HepG2 (cell line): Measurements from ENCODE around the gene GEMIN4. TPM values are rescaled to one million over a fixed set of nuclear protein-coding genes. Genes with fewer than 3 reads are reported as not detected.

Source experiments
- ATAC-seq: fragments of 200-7000 bp; cut with Tn5 transposase; 3 replicates; pipeline ENCODE4 v1.9.1; 2020; ENCODE audit warnings: mild to moderate bottlenecking, moderate library complexity
- BruUV-seq: library from RNA; stranded (reverse); fragments of 400-500 nt; replicated peaks from 2 replicates; lab custom pipeline; 2021; lab: Mats Ljungman, UMichigan
- CTCF ChIA-PET: fragments of 300-600 bp; formaldehyde crosslinking; extraction: SDS; loops from one replicate; lab custom pipeline; 2021; ENCODE audit warnings: low total read pairs, inconsistent platforms, low intra/inter-chr PET ratio; lab: Yijun Ruan, JAX
- POLR2A ChIA-PET: fragments of 350-600 bp; sonication (Branson Sonifier 250); formaldehyde crosslinking; loops from one replicate; lab custom pipeline; 2020; ENCODE audit warnings: antibody characterized with exemption, inconsistent platforms; lab: Yijun Ruan, JAX
- DNase-seq: peaks from one replicate; pipeline ENCODE4 v3.0.0-alpha.2; 2015; ENCODE audit warnings: low spot score
- FAIRE-seq: peaks from 3 replicates; lab custom pipeline; 2011; peaks lifted over from hg19 to GRCh38; lab: Jason Lieb, UNC
- H2AFZ ChIP-seq: one replicate; pipeline ENCODE4 v1.6.1; 2011; ENCODE audit warnings: low read length, inconsistent platforms
- H3K27ac ChIP-seq: fragments of 300-600 bp; 3 replicates; pipeline ENCODE4 v1.8.0; 2011; ENCODE audit warnings: mixed run types, mild to moderate bottlenecking, mixed read lengths, low read length, inconsistent platforms; ENCODE audit not compliant: insufficient read depth; ENCODE audit errors: extremely low read length
- H3K27me3 ChIP-seq, 2 experiments: fragments of 200-600 bp in 1 of 2; 2 replicates in 1 of 2; 3 replicates in 1 of 2; pipeline versions ENCODE4 v1.6.0 to v1.8.0; 2011; ENCODE audit warnings: low read length in 2 of 2, mild to moderate bottlenecking in 2 of 2, moderate library complexity in 2 of 2, inconsistent platforms in 1 of 2; ENCODE audit not compliant: insufficient read depth in 2 of 2, control insufficient read depth in 1 of 2
- H3K36me3 ChIP-seq, 2 experiments: fragments of 200-600 bp in 1 of 2; replicated peaks in 1 of 2; 2 replicates in 1 of 2; 3 replicates in 1 of 2; pipeline versions ENCODE4 v1.5.1 to v1.8.0; 2011; ENCODE audit warnings: low read length in 2 of 2, inconsistent platforms in 1 of 2; ENCODE audit not compliant: insufficient read depth in 2 of 2, control insufficient read depth in 1 of 2
- H3K4me1 ChIP-seq: 2 replicates; pipeline ENCODE4 v1.5.1; 2012; ENCODE audit warnings: low read length, inconsistent platforms; ENCODE audit not compliant: insufficient read depth
- H3K4me2 ChIP-seq: 2 replicates; pipeline ENCODE4 v1.6.0; 2011; ENCODE audit warnings: low read depth, low read length, inconsistent platforms
- H3K4me3 ChIP-seq, 3 experiments: fragments of 200-600 bp in 1 of 3; sonication (generic), shearing (Covaris generic) in 1 of 3; replicated peaks in 1 of 3; 2 replicates each; pipeline ENCODE4 v1.5.1; 2011 to 2016; ENCODE audit warnings: low read length in 3 of 3, inconsistent platforms in 2 of 3, low read depth in 2 of 3, mild to moderate bottlenecking in 2 of 3, control low read depth in 1 of 3, mixed read lengths in 1 of 3; ENCODE audit not compliant: insufficient read depth in 1 of 3
- H3K79me2 ChIP-seq: one replicate; pipeline ENCODE4 v1.6.1; 2011; ENCODE audit warnings: low read length, inconsistent platforms; ENCODE audit not compliant: insufficient read depth
- H3K9ac ChIP-seq: 2 replicates; pipeline ENCODE4 v1.6.0; 2011; ENCODE audit warnings: mild to moderate bottlenecking, low read depth, low read length, inconsistent platforms; ENCODE audit not compliant: insufficient read depth
- H3K9me3 ChIP-seq: 2 replicates; pipeline ENCODE4 v1.5.1; 2012; ENCODE audit warnings: mild to moderate bottlenecking, low read length
- H4K20me1 ChIP-seq: 2 replicates; pipeline ENCODE4 v1.6.0; 2011; ENCODE audit warnings: inconsistent platforms, mild to moderate bottlenecking, low read length, moderate library complexity; ENCODE audit not compliant: insufficient read depth
- KLF6 ChIP-seq: IDR thresholded peaks from 2 replicates; pipeline ENCODE4 v1.8.0; 2016; ENCODE audit warnings: missing biosample characterization, missing genetic modification reagents
- NR2F6 ChIP-seq, 2 experiments: IDR thresholded peaks; 2 replicates each; pipeline ENCODE4 v1.6.1; 2016; ENCODE audit warnings: antibody characterized with exemption in 1 of 2, mild to moderate bottlenecking in 1 of 2
- PHB2 ChIP-seq: fragments of 450-650 bp; IDR thresholded peaks from 2 replicates; pipeline ENCODE4 v1.6.1; 2018; ENCODE audit not compliant: partially characterized antibody
- ZNF180 ChIP-seq: sonication (generic); formaldehyde crosslinking; IDR thresholded peaks from 2 replicates; pipeline ENCODE4 v1.4.0; 2020; ENCODE audit warnings: low read depth, missing genetic modification reagents, borderline replicate concordance
- ZNF768 ChIP-seq: sonication (generic); formaldehyde crosslinking; IDR thresholded peaks from 2 replicates; pipeline ENCODE4 v1.4.0; 2020; ENCODE audit warnings: missing genetic modification reagents
- WGBS: methylation state at CpG from one replicate; pipeline ENCODE4 v1.1.6; 2017; ENCODE audit warnings: low lambda C conversion rate; 5-methylcytosine and 5-hydroxymethylcytosine counted together
- in situ Hi-C: cut with HindIII; loops from 2 replicates; pipeline ENCODE4 v1.10.0; 2017; ENCODE audit warnings: low pct_unique_long_range_greater_than_20kb; ENCODE audit not compliant: extremely low pct_ligation_motif_present
- intact Hi-C: fragments of 100-400 bp; cut with micrococcal nuclease; formaldehyde crosslinking; loops from one replicate; pipeline ENCODE4 v1.10.0; 2022; ENCODE audit not compliant: unreplicated experiment
- polyA plus RNA-seq, 8 experiments: library from polyadenylated mRNA; depleted of rRNA in 3 of 8; stranded (reverse) in 7 of 8; unstranded in 1 of 8; fragments of >200 nt; fragmentation: Illumina TruSeq in 4 of 8; extraction: Trizol in 4 of 8; gene quantifications; 2 replicates each; pipeline versions ENCODE4 v1.2.1 to v1.2.3, GENCODE V29; 2011 to 2016; ENCODE audit warnings: low read depth in 4 of 8, missing spikeins in 1 of 8, mixed read lengths in 1 of 8; ENCODE audit not compliant: insufficient read depth in 1 of 8
- total RNA-seq, 5 experiments: library from RNA; depleted of rRNA; stranded (reverse); fragments of >200 nt; fragmentation: Illumina TruSeq; extraction: Trizol; gene quantifications; 2 replicates each; pipeline ENCODE4 v1.2.3, GENCODE V29; 2016; ENCODE audit warnings: low read depth in 1 of 5
- TF ChIP-seq, protein P1 (sequence below): sonication (generic); formaldehyde crosslinking; IDR thresholded peaks from 2 replicates; pipeline ENCODE4 v1.8.0; 2022; ENCODE audit warnings: missing genetic modification reagents, low read depth, mild to moderate bottlenecking, borderline replicate concordance
- TF ChIP-seq, protein P2 (sequence below): sonication (generic); formaldehyde crosslinking; IDR thresholded peaks from 2 replicates; pipeline ENCODE4 v1.5.0; 2020; ENCODE audit warnings: mild to moderate bottlenecking, missing genetic modification reagents
- TF ChIP-seq, protein P3 (sequence below): sonication (generic); formaldehyde crosslinking; IDR thresholded peaks from 2 replicates; pipeline ENCODE4 v1.4.0; 2020; ENCODE audit warnings: missing genetic modification reagents; ENCODE audit errors: not compliant biosample characterization
- TF ChIP-seq, protein P4 (sequence below): sonication (generic); formaldehyde crosslinking; IDR thresholded peaks from 2 replicates; pipeline ENCODE4; 2020; ENCODE audit warnings: missing genetic modification reagents, mild to moderate bottlenecking, borderline replicate concordance
- TF ChIP-seq, protein P5 (sequence below): IDR thresholded peaks from 2 replicates; pipeline ENCODE4 v1.6.1; 2016
- TF ChIP-seq, protein P6 (sequence below), 2 experiments: sonication (generic) in 1 of 2; formaldehyde crosslinking in 1 of 2; IDR thresholded peaks; 2 replicates each; pipeline versions ENCODE4 v1.5.1 to v1.6.1; 2011 to 2020; ENCODE audit warnings: borderline replicate concordance in 1 of 2, low read depth in 1 of 2, low read length in 1 of 2, mild to moderate bottlenecking in 1 of 2, missing genetic modification reagents in 1 of 2, moderate library complexity in 1 of 2

Gene GEMIN4
- total and polyA plus RNA-seq, 2 of the 13 experiments (the other 11 are each of a cell fraction or from before 2014, with no cell fraction given) = 10.8 to 22.7 TPM

DNA sequence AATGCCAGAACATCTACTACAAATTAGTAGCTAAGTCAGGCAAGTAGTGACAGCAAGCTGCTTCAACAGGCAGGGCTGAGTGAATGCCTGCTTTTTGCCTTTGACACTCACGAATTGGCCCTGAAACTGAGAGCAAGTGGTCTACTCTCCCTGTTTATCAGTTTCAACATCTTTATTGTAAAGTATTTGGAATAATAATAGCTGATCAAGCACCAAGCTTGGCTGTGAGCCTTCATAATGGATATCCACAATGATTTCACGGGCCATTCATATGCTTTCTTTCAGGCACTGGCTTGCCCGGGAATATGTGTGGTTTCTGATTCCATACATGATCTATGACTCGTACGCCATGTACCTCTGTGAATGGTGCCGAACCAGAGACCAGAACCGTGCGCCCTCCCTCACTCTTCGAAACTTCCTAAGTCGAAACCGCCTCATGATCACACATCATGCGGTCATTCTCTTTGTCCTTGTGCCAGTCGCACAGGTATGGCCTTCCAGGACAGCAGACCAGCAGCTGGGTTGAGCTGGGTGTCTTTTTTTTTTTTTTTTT lies 14.4 kb downstream of the GEMIN4 start:
- Histone ChIP-seq H3K4me1 (peaks cover 28% of the 10 kb centered on the region), H3K4me2 (no peak overlapping the region), H3K36me3 (peaks cover 11 to 38% of the 10 kb centered on the region in 2 experiments), H4K20me1 (no peaks in the 10 kb centered on the region), H3K4me3 (no peak overlapping the region), H3K27ac (no peak overlapping the region), H3K79me2 (peaks cover 28% of the 10 kb centered on the region), H3K9me3 (no peaks in the 10 kb centered on the region), H3K9ac (no peak overlapping the region), H2AFZ (no peak overlapping the region), H3K27me3 (no peaks in the 10 kb centered on the region)
- no peak for FAIRE-seq
- ChIA-PET CTCF (no interaction called here), POLR2A (no interaction called here)
- no peak for ATAC-seq
- DNase-seq = no peak
- in situ Hi-C loops = no loop called here
- intact Hi-C loops = no loop called here
- no TSS peak for BruUV-seq
- 98% methylated on average over 13 of the region's 13 CpGs for WGBS
- TF ChIP-seq PHB2 (no peak), ZNF768 (CRISPR knock-in tag) (no peak), NR2F6 (IDR thresholded peaks at IDR 0.05) (no peak), NR2F6 (CRISPR knock-in tag; IDR thresholded peaks at IDR 0.05) (no peak), ZNF180 (no peak), KLF6 (CRISPR knock-in tag) (no peak)
- TF ChIP-seq, protein P1, sequence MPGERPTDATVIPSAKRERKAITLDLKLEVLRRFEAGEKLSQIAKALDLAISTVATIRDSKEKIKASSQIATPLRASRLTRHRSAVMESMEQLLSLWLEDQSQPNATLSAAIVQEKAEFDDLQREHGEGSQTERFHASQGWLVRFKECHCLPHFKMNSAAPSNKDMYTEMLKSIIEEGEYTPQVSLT (CRISPR knock-in tag) = no peak
- TF ChIP-seq, protein P2, sequence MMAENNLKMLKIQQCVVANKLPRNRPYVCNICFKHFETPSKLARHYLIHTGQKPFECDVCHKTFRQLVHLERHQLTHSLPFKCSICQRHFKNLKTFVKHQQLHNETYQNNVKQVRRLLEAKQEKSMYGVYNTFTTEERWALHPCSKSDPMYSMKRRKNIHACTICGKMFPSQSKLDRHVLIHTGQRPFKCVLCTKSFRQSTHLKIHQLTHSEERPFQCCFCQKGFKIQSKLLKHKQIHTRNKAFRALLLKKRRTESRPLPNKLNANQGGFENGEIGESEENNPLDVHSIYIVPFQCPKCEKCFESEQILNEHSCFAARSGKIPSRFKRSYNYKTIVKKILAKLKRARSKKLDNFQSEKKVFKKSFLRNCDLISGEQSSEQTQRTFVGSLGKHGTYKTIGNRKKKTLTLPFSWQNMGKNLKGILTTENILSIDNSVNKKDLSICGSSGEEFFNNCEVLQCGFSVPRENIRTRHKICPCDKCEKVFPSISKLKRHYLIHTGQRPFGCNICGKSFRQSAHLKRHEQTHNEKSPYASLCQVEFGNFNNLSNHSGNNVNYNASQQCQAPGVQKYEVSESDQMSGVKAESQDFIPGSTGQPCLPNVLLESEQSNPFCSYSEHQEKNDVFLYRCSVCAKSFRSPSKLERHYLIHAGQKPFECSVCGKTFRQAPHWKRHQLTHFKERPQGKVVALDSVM (CRISPR knock-in tag) = no peak
- TF ChIP-seq, protein P3, sequence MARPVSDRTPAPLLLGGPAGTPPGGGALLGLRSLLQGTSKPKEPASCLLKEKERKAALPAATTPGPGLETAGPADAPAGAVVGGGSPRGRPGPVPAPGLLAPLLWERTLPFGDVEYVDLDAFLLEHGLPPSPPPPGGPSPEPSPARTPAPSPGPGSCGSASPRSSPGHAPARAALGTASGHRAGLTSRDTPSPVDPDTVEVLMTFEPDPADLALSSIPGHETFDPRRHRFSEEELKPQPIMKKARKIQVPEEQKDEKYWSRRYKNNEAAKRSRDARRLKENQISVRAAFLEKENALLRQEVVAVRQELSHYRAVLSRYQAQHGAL (CRISPR knock-in tag) = no peak
- TF ChIP-seq, protein P4, sequence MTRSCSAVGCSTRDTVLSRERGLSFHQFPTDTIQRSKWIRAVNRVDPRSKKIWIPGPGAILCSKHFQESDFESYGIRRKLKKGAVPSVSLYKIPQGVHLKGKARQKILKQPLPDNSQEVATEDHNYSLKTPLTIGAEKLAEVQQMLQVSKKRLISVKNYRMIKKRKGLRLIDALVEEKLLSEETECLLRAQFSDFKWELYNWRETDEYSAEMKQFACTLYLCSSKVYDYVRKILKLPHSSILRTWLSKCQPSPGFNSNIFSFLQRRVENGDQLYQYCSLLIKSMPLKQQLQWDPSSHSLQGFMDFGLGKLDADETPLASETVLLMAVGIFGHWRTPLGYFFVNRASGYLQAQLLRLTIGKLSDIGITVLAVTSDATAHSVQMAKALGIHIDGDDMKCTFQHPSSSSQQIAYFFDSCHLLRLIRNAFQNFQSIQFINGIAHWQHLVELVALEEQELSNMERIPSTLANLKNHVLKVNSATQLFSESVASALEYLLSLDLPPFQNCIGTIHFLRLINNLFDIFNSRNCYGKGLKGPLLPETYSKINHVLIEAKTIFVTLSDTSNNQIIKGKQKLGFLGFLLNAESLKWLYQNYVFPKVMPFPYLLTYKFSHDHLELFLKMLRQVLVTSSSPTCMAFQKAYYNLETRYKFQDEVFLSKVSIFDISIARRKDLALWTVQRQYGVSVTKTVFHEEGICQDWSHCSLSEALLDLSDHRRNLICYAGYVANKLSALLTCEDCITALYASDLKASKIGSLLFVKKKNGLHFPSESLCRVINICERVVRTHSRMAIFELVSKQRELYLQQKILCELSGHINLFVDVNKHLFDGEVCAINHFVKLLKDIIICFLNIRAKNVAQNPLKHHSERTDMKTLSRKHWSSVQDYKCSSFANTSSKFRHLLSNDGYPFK (CRISPR knock-in tag) = no peak
- TF ChIP-seq, protein P5, sequence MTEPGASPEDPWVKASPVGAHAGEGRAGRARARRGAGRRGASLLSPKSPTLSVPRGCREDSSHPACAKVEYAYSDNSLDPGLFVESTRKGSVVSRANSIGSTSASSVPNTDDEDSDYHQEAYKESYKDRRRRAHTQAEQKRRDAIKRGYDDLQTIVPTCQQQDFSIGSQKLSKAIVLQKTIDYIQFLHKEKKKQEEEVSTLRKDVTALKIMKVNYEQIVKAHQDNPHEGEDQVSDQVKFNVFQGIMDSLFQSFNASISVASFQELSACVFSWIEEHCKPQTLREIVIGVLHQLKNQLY = no peak
- TF ChIP-seq, protein P6, sequence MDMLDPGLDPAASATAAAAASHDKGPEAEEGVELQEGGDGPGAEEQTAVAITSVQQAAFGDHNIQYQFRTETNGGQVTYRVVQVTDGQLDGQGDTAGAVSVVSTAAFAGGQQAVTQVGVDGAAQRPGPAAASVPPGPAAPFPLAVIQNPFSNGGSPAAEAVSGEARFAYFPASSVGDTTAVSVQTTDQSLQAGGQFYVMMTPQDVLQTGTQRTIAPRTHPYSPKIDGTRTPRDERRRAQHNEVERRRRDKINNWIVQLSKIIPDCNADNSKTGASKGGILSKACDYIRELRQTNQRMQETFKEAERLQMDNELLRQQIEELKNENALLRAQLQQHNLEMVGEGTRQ (IDR thresholded peaks at IDR 0.05; ENCODE audit: low read depth, low read length) = no peak
- TF ChIP-seq, protein P6 (CRISPR knock-in tag; IDR thresholded peaks at IDR 0.05; ENCODE audit: borderline replicate concordance) = no peak
